ENCODE measurements around the gene AFM. TPM values are rescaled to one million over a fixed set of nuclear protein-coding genes. Genes with fewer than 3 reads are reported as not detected.

AFM gene
- total and polyA plus RNA-seq, 2 donors (not counting 1 experiment from before 2014, with no cell fraction given), result not detected

GRCh38 chr4:73433140-73433539 is 48.4 kb upstream of the AFM start:
- no peak for DNase-seq (ENCODE audit: low read depth in 2 of 2)
- no peaks in the 10 kb centered on the region for H3K4me1 ChIP-seq (ENCODE audit: control insufficient read depth, extremely low read depth, insufficient read depth, low read length)
- no peak overlapping the region for H3K4me3 ChIP-seq (replicated peaks in 1 of 4; ENCODE audit: control extremely low read depth in 1 of 4, insufficient read depth in 1 of 4, low read depth in 3 of 4, low read length in 4 of 4)
- no peak overlapping the region for H3K9ac ChIP-seq (ENCODE audit: insufficient read depth, low read length)
- no peak overlapping the region for H2AFZ ChIP-seq (ENCODE audit: low read length)
- H3K27ac ChIP-seq (ENCODE audit: insufficient read depth, low read length), result no peak overlapping the region
- H3K4me2 ChIP-seq (ENCODE audit: extremely low read depth, insufficient read depth, low read length), result no peak overlapping the region
- TF ChIP-seq EZH2 (IDR thresholded peaks at IDR 0.05; ENCODE audit: low read length, missing control alignments) (no peak), CTCF (conservative IDR thresholded peaks at IDR 0.05 in 1 of 2, IDR thresholded peaks at IDR 0.05 in 1 of 2; ENCODE audit: low read depth in 1 of 2, low read length in 2 of 2) (no peak)
- H3K9me3 ChIP-seq (ENCODE audit: control insufficient read depth, insufficient read depth, low read depth, low read length), result no peaks in the 10 kb centered on the region
- no peaks in the 10 kb centered on the region for H3K36me3 ChIP-seq (ENCODE audit: control insufficient read depth, insufficient read depth, low read length)
- no peaks in the 10 kb centered on the region for H4K20me1 ChIP-seq (ENCODE audit: control insufficient read depth, extremely low read depth, insufficient read depth, low read length)
- H3K79me2 ChIP-seq (ENCODE audit: control insufficient read depth, insufficient read depth, low read length), result no peaks in the 10 kb centered on the region
- H3K27me3 ChIP-seq (ENCODE audit: control insufficient read depth, insufficient read depth, low read length), result peaks cover 8% of the 10 kb centered on the region

GRCh38 chr4:73434311-73434710 is 47.2 kb upstream of the AFM start:
- no peaks in the 10 kb centered on the region for H4K20me1 ChIP-seq (ENCODE audit: control insufficient read depth, extremely low read depth, insufficient read depth, low read length)
- no peak overlapping the region for H3K4me3 ChIP-seq (replicated peaks in 1 of 4; ENCODE audit: control extremely low read depth in 1 of 4, insufficient read depth in 1 of 4, low read depth in 3 of 4, low read length in 4 of 4)
- no peaks in the 10 kb centered on the region for H3K36me3 ChIP-seq (ENCODE audit: control insufficient read depth, insufficient read depth, low read length)
- no peak overlapping the region for H3K4me2 ChIP-seq (ENCODE audit: extremely low read depth, insufficient read depth, low read length)
- H3K27ac ChIP-seq (ENCODE audit: insufficient read depth, low read length), result no peak overlapping the region
- no peak overlapping the region for H3K9ac ChIP-seq (ENCODE audit: insufficient read depth, low read length)
- peak; percentile 3 to 24 for DNase-seq (ENCODE audit: low read depth in 2 of 2)
- H3K27me3 ChIP-seq (ENCODE audit: control insufficient read depth, insufficient read depth, low read length), result peaks cover 6% of the 10 kb centered on the region
- no peaks in the 10 kb centered on the region for H3K4me1 ChIP-seq (ENCODE audit: control insufficient read depth, extremely low read depth, insufficient read depth, low read length)
- H3K79me2 ChIP-seq (ENCODE audit: control insufficient read depth, insufficient read depth, low read length), result no peaks in the 10 kb centered on the region
- TF ChIP-seq CTCF (conservative IDR thresholded peaks at IDR 0.05 in 1 of 2, IDR thresholded peaks at IDR 0.05 in 1 of 2; ENCODE audit: low read depth in 1 of 2, low read length in 2 of 2) (peak; percentile 26 to 61), EZH2 (IDR thresholded peaks at IDR 0.05; ENCODE audit: low read length, missing control alignments) (no peak)
- no peaks in the 10 kb centered on the region for H3K9me3 ChIP-seq (ENCODE audit: control insufficient read depth, insufficient read depth, low read depth, low read length)
- no peak overlapping the region for H2AFZ ChIP-seq (ENCODE audit: low read length)

- no peak within 1 kb of the TSS for H3K27ac ChIP-seq (ENCODE audit: insufficient read depth, low read length)
- H4K20me1 ChIP-seq (ENCODE audit: control insufficient read depth, extremely low read depth, insufficient read depth, low read length), result no peaks in the 10 kb centered on the region
- H3K4me2 ChIP-seq (ENCODE audit: extremely low read depth, insufficient read depth, low read length), result no peak within 1 kb of the TSS
- no peak within 1 kb of the TSS for H2AFZ ChIP-seq (ENCODE audit: low read length)
- H3K4me3 ChIP-seq (replicated peaks in 1 of 4; ENCODE audit: control extremely low read depth in 1 of 4, insufficient read depth in 1 of 4, low read depth in 3 of 4, low read length in 4 of 4), result no peak within 1 kb of the TSS
- DNase-seq (ENCODE audit: low read depth in 2 of 2), result no peak
- no peaks in the 10 kb centered on the region for H3K36me3 ChIP-seq (ENCODE audit: control insufficient read depth, insufficient read depth, low read length)
- H3K79me2 ChIP-seq (ENCODE audit: control insufficient read depth, insufficient read depth, low read length), result no peaks in the 10 kb centered on the region
- H3K9me3 ChIP-seq (ENCODE audit: control insufficient read depth, insufficient read depth, low read depth, low read length), result no peaks in the 10 kb centered on the region
- no peak within 1 kb of the TSS for H3K9ac ChIP-seq (ENCODE audit: insufficient read depth, low read length)
- no peaks in the 10 kb centered on the region for H3K4me1 ChIP-seq (ENCODE audit: control insufficient read depth, extremely low read depth, insufficient read depth, low read length)
- TF ChIP-seq EZH2 (IDR thresholded peaks at IDR 0.05; ENCODE audit: low read length, missing control alignments), result no peak
- no peak for TF ChIP-seq CTCF (conservative IDR thresholded peaks at IDR 0.05 in 1 of 2, IDR thresholded peaks at IDR 0.05 in 1 of 2; ENCODE audit: low read depth in 1 of 2, low read length in 2 of 2)
- H3K27me3 ChIP-seq (ENCODE audit: control insufficient read depth, insufficient read depth, low read length), result peaks cover 2% of the 10 kb centered on the region
Measured at GRCh38 chr4:73435984-73436383, 45.6 kb upstream of the AFM start, which contains the start of gene AFP. Gene AFP (plus strand): TSS chr4:73436221. CDS start chr4:73436263, 42 bp downstream.
